NCI-H2227 (cell line): ENCODE measurements around the gene GNA15.
"Not testable (repeated sequence)": the region's sequence is repeated elsewhere in the genome, so short reads cannot be mapped to it uniquely, and the experiment has no call there.

ENCODE experiments used
- DNase-seq: peaks from one replicate; lab custom pipeline; 2025; ENCODE audit not compliant: unreplicated experiment; lab: John Stamatoyannopoulos, UW

Gene GNA15

DNA sequence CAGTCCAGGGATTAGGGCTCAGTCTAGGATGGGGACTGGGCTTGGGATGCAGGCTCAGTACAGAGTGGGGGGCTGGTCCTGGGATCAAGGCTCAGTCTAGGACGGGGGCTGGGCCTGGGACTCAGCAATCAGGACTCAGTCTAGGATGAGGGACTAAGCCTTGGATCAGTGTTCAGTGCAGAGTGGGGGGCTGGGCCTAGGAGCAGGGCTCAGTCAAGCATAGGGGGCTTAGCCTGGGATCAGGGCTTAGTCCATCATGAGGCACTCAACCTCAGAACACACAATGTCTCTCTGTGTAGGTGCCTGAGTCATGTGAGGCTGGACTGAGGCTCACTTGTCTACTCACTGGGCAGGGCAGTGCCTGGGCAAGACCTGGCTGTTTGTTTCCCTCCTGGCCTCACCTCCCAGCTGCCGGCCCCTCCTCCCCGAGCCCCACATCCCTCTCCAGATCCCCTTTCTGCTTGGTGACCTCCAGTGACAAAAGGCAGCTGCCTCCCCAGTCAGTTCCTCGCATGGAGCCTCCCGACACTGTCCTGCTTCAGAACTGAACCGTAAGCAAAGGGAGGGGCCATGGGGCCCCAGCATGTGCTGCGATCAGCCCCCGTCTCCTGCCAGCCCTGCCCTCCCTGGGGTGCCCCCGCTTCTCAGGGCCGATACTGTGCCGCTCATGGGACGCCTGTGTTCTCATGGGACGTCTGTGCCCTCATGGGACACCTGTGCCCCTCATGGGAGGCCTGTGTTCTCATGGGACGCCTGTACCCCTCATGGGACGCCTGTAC, 36.2 kb downstream of the GNA15 start:
- DNase-seq: no peak

DNA sequence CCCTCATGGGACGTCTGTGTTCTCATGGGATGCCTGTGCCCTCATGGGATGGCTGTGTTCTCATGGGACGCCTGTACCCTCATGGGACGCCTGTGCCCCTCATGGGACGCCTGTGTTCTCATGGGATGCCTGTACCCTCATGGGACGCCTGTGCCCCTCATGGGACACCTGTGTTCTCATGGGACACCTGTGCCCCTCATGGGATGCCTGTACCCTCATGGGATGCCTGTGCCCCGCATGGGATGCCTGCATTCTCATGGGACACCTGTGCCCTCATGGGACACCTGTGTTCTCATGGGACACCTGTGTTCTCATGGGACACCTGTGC, 36.8 kb downstream of the GNA15 start:
- DNase-seq: not testable (repeated sequence)

DNA sequence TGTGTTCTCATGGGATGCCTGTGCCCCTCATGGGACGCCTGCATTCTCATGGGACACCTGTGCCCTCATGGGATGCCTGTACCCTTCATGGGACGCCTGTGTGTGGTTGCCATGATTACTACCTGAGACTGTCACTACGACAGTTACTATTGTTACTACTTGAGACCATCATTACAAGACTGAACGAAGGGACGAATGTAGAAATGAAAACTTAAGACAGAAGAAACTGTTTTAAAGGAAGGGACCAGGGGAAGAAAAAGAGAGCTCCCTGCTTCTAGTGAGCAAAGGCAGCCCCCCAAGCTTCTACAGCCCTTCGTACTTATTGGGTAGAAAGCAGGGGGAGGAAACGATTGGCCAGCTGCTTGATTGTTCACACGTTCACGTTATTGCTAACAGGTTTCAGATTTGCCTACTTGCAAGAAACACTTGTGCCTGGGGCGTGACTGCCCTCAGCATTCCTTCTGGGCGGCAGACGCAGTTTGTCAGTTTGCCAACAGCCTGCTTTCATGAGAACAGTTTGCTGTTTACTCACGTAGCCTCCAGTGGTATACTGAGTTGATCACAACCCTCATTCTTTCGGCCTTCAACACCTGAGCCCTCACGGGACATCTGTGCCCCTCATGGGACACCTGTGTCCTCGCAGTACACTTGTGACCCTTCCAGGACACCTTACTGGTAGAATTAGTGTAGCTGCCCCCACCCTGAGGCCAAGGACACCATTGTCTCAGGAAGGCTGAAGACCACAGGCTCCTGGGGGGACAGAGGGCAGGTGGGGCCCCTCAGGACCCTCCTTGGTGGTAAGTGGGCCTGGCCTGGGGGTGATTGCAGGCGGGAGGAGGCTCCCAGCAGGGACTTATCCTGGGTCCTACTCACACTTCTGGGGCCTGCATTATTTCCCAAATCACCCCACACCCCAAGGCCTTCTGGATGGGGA, 40.2 kb downstream of the GNA15 start:
- DNase-seq: peak; percentile 11

DNA sequence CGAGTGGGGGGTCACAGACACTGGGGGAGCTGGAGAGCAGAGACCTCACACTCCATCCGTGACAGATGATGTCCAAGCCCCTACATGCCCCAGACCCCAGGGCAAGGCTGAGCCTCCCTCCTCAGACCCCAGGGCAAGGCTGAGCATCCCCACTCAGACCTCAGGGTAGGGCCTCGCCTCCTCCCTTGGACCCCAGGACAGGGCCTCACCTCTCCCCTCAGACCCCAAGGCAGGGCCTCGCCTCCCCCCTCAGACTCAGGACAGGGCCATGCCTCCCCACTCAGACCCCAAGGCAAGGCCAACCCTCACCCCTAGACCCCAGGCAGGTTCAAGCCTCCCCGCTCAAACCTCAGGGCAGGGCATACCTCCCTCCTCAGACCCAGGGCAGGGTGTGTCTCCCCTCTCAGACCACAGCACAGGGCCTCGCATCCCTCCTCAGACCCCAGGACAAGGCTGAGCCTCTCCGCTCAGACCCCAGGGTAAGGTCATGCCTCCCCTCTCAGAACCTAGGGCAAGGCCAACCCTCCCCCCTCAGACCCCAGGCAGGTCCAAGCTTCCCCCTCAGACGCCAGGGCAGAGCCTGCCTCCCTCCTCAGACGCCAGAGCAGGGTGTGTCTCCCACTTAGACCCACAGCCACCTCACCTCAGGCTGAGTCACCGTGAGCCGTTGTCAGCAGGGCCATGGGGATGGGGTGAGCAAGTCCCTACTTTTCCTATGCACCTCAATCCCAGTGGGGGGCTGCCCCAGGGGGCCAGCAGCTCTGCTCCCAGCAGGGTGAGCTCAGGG, 41.1 kb downstream of the GNA15 start:
- no peak for DNase-seq

DNA sequence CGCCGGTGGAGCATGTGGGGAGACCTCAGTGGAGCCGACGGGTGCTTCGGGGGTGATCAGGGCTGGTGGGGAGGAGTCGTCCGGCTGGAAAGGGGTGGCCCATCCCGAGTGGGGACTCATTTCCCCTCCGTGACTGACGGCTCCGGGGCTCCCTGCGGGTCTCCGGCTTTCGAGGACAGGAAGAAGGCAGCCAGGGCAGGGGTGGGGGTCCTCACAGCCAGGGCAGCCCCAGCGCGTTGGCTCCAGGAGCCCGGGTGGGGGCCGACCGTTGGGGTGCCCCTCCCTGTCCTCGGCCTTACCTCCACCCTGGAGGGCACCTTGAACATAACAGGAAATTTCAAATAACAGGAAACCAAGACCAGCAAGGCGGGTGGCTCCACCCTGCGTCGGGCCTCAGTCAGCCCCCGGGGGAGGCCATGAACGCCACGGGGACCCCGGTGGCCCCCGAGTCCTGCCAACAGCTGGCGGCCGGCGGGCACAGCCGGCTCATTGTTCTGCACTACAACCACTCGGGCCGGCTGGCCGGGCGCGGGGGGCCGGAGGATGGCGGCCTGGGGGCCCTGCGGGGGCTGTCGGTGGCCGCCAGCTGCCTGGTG, 42.6 kb downstream of the GNA15 start, which contains the start of gene S1PR4:
TSS of gene S1PR4 (plus strand) at position 393 of the 596 bp plus-strand sequence. CDS start at position 417, 24 bp downstream.
- no peak for DNase-seq

DNA sequence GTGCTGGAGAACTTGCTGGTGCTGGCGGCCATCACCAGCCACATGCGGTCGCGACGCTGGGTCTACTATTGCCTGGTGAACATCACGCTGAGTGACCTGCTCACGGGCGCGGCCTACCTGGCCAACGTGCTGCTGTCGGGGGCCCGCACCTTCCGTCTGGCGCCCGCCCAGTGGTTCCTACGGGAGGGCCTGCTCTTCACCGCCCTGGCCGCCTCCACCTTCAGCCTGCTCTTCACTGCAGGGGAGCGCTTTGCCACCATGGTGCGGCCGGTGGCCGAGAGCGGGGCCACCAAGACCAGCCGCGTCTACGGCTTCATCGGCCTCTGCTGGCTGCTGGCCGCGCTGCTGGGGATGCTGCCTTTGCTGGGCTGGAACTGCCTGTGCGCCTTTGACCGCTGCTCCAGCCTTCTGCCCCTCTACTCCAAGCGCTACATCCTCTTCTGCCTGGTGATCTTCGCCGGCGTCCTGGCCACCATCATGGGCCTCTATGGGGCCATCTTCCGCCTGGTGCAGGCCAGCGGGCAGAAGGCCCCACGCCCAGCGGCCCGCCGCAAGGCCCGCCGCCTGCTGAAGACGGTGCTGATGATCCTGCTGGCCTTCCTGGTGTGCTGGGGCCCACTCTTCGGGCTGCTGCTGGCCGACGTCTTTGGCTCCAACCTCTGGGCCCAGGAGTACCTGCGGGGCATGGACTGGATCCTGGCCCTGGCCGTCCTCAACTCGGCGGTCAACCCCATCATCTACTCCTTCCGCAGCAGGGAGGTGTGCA, 43.3 kb downstream of the GNA15 start:
- no peak for DNase-seq

DNA sequence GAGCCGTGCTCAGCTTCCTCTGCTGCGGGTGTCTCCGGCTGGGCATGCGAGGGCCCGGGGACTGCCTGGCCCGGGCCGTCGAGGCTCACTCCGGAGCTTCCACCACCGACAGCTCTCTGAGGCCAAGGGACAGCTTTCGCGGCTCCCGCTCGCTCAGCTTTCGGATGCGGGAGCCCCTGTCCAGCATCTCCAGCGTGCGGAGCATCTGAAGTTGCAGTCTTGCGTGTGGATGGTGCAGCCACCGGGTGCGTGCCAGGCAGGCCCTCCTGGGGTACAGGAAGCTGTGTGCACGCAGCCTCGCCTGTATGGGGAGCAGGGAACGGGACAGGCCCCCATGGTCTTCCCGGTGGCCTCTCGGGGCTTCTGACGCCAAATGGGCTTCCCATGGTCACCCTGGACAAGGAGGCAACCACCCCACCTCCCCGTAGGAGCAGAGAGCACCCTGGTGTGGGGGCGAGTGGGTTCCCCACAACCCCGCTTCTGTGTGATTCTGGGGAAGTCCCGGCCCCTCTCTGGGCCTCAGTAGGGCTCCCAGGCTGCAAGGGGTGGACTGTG, 44.0 kb downstream of the GNA15 start:
- no peak for DNase-seq

DNA sequence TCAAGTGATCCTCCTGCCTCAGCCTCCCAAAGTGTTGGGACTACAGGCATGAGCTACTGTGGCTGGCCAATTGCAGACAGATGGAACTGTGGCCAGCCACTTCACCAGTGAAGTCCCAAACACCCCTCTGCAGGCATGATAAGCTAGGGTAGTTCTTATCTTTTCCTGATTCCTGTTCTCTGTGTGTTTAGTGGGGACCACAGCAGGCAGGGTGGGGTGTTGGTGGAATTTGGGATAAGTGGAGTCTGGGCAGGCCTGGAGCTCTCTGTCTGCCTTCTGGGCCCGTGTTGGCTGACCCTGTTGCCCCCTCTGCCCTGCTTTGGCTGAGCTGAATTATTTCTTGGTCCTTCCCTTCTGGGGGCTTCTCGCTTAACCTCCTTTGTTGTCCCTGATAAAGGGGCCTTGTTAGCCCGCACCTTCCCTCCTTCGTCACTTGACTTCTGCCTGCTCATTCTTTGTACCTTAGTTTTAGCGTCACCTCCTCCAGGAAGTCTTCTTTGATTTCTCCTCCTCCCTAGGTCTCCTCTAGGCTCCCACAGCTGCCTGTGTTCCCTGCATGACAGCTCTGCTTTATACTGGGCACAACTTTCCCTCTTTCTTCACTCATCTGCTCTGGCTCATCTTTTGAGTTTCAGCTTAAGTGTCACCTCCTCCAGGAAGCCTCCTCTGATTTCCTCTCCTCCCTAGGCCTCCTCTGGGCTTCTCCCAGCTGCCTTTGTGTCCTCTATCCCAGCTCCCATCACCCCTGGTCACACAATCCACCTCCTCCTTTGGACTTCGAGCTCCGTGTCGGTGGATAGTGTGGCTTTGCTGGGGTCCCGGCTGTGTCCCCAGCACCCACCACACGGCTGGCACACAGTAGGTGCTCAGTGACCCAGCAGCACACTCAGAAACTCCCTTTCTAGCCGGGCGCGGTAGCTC, 48.1 kb downstream of the GNA15 start:
- DNase-seq: no peak

DNA sequence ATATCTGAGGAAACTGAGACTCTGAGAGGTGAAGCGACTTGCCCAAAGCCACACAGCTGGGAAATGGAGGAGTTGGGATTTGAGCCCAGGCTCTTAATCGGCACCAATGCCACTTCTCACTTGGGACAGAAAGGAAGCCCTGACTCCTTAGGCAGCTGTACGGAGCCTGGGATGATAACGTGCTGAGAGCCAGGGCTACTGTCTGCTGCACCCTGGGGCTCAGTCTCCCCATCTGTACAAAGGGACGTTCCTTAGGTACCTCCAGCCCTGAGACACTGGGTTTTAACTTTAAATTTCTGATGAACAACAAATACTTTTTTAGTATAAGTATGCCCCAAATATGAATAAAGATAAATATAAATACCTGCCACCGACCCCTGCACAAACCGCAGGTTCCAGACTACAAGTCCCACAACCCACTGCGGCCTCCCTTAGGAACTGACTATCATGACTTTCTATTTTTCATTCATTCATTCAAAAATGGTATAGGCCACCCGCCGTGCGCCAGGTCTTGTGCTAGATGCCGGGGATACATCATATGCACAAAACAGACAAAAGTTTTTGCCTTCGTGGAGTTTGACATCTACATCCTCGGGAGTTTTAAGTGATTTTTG, 49.1 kb downstream of the GNA15 start:
- DNase-seq: peak; percentile 84

DNA sequence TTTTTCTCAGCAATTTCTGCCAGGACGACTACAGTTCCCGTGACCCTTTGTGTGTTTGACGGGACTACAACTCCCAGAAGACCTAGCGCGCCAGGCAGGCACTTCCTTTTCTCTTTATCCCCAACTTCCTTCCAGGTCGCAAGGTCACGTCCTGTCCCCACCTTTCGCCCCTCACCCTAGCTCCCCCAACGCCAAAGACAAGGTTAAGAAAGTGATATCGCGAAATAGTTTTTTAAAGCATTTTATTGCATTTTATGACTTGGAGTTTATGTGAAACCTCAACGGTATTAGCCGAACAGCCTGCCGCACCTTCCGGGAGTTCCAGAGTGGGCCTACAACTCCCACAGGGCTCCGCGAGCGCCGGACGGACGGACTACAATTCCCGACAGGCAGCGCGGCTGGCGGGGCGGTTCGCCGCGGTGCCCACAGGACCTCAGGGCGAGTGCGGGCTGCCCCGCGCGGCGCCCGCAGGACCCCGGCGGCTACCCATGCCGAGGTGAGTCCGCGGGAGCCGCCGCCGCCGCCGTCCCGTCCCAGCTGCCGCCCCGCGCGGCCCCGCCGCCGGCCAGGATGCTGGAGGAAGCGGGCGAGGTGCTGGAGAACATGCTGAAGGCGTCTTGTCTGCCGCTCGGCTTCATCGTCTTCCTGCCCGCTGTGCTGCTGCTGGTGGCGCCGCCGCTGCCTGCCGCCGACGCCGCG, 49.8 kb downstream of the GNA15 start, which contains the start of gene NCLN:
TSS of gene NCLN (plus strand) at position 470 of the 699 bp plus-strand sequence. CDS start at position 571, 101 bp downstream.
- DNase-seq: peak; percentile 91

DNA sequence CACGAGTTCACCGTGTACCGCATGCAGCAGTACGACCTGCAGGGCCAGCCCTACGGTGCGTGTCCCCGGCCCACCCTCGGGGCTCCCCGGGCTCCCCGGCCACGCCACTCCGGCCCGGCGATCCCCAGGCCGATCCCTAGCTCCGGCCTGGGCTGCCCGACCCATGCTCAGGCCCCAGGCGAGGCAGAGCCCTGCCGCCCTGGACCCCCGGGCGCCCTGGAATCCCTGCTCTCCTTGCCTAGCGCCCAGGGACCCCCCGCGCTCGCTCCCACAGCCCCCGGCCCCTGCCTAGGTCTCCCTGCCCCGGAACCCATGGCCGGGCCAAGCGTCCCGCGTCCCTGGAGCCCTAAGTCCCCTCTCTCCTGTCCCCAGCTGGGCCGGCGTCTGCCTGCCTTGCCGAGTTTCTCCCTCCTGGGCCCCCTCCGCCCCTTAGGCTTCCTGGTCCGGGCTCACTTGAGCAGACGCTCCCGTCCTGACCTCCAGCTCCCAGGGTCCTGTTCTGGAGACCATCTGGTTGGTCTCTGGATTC, 50.4 kb downstream of the GNA15 start:
- DNase-seq: no peak

DNA sequence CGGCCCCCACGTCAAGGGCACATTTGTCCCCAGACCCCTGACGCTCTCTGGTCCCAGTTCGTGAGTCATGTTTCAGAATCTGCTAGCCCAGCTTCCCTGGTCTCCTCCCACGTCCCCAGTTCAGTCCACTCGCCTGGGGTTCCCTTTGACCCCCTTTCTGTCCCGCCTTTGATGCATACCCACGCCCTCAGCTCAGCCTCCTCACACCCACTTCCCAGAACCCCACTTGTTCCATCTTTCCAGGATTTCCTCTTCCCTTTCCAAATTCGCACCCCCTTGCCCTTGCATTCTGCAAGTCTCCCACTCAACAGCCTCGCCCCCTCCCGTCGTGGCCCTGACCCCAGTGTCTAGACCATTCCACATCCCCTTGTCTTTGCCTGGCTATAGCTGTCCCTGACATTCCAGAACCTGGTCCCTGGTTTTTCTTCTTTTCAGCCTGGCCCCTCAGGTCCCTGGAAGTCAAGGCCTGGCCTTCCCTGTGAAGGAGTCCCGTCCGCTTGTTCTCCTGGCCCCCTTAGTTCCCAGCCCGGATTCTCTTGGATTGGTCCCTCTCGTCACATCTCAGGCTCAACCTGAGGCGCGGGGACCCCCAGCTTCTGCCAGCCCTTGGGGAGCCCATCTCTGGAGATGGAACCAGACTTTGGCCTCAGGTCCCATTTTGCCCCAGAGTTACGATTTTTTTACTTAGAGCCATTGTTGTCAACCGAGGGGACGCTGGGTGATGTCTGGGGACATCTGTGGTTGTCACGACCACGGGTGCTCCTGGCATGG, 51.2 kb downstream of the GNA15 start:
- DNase-seq: no peak

DNA sequence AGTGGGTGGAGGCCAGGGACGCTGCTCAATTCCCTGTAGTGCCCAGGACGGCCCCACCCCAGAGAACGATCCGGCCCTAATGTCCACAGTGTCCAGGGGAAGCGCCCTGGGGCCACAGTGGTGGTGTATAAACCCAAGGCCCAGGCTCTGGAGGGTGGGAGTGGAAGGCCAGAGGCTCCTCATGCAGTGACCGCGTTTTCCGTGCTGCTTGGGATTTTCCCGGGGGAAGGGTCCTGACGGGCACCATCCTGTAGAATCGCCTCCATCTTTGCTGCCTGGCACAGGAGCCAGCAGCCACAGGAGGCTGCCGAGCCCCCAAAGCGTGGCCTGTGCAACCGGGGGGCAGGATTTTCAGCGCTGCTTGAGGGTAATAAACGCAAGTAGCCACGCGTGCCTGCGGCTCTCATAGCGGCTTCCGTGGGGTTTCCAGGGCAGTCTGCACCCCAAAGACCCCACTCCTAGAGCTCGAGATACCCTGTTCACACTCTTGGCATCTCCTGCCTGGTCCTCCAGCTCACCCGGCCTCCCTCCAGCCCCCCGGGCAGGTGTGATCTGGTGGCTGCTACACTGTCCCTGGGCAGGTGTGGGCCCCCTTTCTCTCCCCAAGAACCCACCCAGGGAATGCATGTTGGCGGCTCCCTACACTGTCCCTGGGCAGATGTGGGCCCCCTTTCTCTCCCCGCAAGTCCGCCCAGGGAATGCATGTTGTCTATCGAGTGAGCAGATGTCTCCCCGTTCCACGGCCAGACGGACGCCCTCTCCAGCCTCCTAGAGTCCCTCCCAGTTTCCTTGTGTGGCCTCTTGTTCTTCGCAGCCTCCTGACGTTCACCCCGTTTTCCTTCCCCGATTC, 52.1 kb downstream of the GNA15 start:
- no peak for DNase-seq

DNA sequence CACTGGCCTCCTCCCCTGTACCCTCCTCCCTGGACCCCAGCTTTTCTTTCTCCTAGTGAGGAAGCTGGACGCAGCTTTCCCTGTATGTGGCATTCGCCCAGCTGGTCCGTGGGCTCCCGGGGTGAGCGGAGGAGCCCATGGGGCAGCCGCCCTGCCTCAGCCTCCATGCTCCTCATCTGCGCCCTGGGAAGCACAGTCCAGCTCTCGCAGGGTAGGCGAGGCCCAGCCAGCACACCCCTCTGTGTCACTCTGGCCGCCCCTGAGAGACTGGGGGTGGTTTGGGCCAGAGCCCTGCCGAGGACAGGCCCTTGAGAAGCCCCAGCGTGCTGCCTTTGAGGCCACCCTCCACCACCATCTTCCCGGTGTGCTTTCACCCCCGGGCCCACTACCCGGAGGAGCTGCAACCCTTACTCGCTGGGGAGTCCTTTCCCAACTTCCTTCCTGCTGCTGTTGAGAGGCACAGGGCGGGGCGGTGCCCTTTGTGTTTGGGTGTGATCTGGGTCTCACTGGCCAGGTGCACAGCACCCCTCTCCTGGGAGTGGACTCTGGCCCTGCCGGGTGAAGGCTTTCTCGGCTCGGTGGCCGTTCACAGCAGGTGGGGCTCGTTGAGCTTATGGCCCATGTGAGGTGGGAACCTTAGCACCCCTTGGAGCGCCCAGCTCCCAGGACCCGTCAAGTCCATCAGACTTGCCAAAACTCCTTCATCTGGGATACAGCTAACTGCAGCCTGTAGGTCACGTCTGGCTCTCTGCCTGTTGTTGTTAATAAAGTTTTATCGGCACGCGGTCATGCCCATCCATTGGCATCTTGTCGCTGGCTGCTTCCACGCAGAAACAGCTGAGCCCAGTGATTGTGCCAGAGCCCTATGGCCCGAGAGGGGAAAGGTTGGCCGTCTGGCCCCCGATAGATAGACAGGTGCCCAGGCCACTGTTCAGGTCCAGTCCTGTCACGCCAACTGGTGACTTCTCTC, 53.1 kb downstream of the GNA15 start:
- DNase-seq: no peak
